Uterus (tissue), 2 donors: Measurements from ENCODE around the gene FBXO3.

Source experiments
- CTCF ChIP-seq, 4 experiments: fragments of 200-600 bp in 2 of 4; fragments of 450-650 bp in 2 of 4; sonication (generic) in 2 of 4; IDR thresholded peaks; one replicate each; pipeline ENCODE4 v1.5.1; 2016 to 2019; ENCODE audit warnings: antibody characterized with exemption in 4 of 4, mild to moderate bottlenecking in 2 of 4, moderate library complexity in 1 of 4
- POLR2A ChIP-seq, 2 donors: fragments of 450-650 bp; IDR thresholded peaks; one replicate each; pipeline ENCODE4 v1.6.1; 2016; ENCODE audit warnings: antibody characterized with exemption in 2 of 2, mild to moderate bottlenecking in 1 of 2, moderate library complexity in 1 of 2

- TF ChIP-seq CTCF (IDR thresholded peaks at IDR 0.05) = no peak
- no peak for TF ChIP-seq POLR2A (IDR thresholded peaks at IDR 0.05)
These were observed 64.9 kb downstream of the FBXO3 start for GRCh38 chr11:33709466-33709865.
